Epithelial cell of esophagus (primary cell): ENCODE results near the gene CCL21.

ENCODE experiments used
- DNase-seq: peaks from one replicate; pipeline ENCODE4 v3.0.0; 2010; ENCODE audit warnings: low read depth
- H3K4me3 ChIP-seq: 2 replicates; pipeline ENCODE4 v1.5.1; 2011; ENCODE audit warnings: mild to moderate bottlenecking, low read length, control low read depth
- TF ChIP-seq, protein P1 (sequence below): IDR thresholded peaks from 2 replicates; pipeline ENCODE4 v1.5.1; 2011; ENCODE audit warnings: low read depth, mild to moderate bottlenecking, low read length, control low read depth, inconsistent platforms; ENCODE audit not compliant: insufficient read depth; ENCODE audit errors: missing control alignments

CCL21 gene

GRCh38 chr9:34671307-34671706, 38.6 kb downstream of the CCL21 start:
- DNase-seq = no peak
- H3K4me3 ChIP-seq = no peak overlapping the region
- TF ChIP-seq, protein P1, sequence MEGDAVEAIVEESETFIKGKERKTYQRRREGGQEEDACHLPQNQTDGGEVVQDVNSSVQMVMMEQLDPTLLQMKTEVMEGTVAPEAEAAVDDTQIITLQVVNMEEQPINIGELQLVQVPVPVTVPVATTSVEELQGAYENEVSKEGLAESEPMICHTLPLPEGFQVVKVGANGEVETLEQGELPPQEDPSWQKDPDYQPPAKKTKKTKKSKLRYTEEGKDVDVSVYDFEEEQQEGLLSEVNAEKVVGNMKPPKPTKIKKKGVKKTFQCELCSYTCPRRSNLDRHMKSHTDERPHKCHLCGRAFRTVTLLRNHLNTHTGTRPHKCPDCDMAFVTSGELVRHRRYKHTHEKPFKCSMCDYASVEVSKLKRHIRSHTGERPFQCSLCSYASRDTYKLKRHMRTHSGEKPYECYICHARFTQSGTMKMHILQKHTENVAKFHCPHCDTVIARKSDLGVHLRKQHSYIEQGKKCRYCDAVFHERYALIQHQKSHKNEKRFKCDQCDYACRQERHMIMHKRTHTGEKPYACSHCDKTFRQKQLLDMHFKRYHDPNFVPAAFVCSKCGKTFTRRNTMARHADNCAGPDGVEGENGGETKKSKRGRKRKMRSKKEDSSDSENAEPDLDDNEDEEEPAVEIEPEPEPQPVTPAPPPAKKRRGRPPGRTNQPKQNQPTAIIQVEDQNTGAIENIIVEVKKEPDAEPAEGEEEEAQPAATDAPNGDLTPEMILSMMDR = no peak

DNA sequence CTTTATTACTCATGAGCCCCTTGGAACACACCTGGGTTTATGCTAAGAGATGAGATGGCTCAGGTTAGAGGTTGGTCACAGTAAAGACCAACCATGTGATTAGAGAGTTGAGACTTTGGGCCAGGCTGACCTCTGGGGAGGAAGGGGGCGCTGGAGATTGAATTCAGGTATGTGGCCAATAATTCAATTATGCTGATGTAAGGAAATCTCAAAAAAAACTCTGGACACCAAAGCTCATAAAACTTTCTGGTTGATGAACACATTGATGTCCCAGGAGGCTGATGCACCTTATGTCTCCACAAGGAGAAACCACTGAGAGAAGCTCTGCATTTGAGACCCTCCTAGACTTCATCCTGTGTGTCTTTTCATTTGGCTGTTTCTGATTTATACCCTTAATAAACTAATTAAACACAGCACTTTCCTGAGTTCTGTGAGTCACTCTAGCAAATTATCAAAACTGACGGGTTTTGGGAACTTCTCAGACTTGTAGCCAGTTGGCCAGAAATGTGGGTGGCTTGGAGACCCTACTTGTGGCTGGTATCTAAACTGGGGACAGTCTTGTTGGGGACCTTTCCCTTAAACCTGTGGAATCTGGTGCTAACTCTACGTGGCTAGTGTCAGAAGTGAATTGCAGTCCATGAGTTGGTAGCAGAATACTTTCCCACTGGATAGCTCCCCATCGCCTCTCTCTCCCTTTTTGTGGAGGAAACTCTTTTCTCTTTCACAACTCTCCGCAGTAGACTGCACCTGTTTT, 40.0 kb downstream of the CCL21 start:
- TF ChIP-seq, protein P1 = no peak
- H3K4me3 ChIP-seq = no peak overlapping the region
- no peak for DNase-seq

GRCh38 chr9:34665381-34666250, 44.3 kb downstream of the CCL21 start:
- peak; percentile 97 for DNase-seq
- TF ChIP-seq, protein P1 = no peak

GRCh38 chr9:34665067-34665380, 44.9 kb downstream of the CCL21 start:
- TF ChIP-seq, protein P1 = no peak
- peak overlapping the region; percentile 56 for H3K4me3 ChIP-seq
- no peak for DNase-seq

More at GRCh38 chr9:34665381-34666250, 44.3 kb downstream of the CCL21 start:
- H3K4me3 ChIP-seq = peak overlapping the region; percentile 95

DNA sequence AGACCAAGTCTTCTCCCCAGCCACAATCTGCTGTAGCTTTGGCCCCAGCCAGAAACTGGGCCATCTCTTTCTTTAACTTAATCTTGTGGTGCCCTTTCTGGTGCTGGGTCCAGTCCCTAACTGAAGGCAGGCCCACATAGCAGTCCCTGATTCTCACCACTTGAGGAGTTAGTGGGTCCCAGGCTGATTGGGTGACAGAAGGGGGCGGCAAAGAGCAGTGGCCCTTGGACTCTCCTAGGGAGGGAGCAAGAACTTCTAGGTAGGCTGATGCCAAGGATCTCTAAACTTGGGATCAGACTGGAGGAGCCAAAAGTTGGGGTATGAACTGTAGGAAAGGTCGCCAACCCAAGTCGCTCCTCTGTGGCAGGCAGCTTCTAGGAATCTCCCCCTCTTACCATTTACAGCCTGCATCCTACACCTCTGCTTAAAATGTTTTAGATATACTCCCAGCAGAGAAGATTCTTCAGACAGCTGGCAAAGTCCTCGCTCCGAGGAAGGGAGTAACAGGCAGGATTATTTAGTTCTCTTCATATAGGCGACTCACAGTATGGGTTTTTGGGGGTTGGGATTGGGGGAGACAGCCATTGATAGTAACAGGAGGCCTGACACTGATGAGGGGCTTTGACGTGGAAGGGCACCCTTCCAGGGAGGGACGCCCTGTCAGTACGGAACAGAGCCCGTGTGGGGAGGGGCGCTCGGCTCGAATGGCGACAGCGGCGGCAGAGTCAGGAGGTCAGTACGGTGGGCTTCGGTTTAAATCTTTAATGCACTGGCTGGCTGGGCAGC, 45.5 kb downstream of the CCL21 start:
- TF ChIP-seq, protein P1 = peak; percentile 76
- DNase-seq = peak; percentile 80
- H3K4me3 ChIP-seq = peak overlapping the region; percentile 56

- TF ChIP-seq, protein P1 = no peak
- no peak overlapping the region for H3K4me3 ChIP-seq
- DNase-seq = no peak
These were observed 46.7 kb downstream of the CCL21 start for GRCh38 chr9:34663303-34663605.
